ENCODE results near the gene PHF14. TPM values are rescaled to one million over a fixed set of nuclear protein-coding genes. Genes with fewer than 3 reads are reported as not detected.

PHF14 gene
- polyA plus RNA-seq, 3 donors = 4.8 to 7.4 (median 5.4) TPM

- no peaks in the 10 kb centered on the region for H3K36me3 Mint-ChIP-seq
- Histone ChIP-seq H3K9ac (ENCODE audit: insufficient read depth, low read length, poor library complexity, severe bottlenecking) (no peak overlapping the region), H3K79me2 (ENCODE audit: insufficient read depth, low read length) (no peaks in the 10 kb centered on the region), H3K4me2 (replicated peaks; ENCODE audit: extremely low read depth, low read length, poor library complexity, severe bottlenecking) (no peak overlapping the region), H3K27ac (ENCODE audit: low read depth in 1 of 2, low read length in 2 of 2) (no peak overlapping the region), H2AFZ (ENCODE audit: insufficient read depth, low read depth, low read length, poor library complexity, severe bottlenecking) (no peak overlapping the region), H3K36me3 (replicated peaks in 1 of 2; ENCODE audit: control insufficient read depth in 1 of 2, insufficient read depth in 2 of 2, low read length in 2 of 2) (no peaks in the 10 kb centered on the region), H4K20me1 (ENCODE audit: insufficient read depth, low read length) (no peaks in the 10 kb centered on the region), H3K4me1 (ENCODE audit: control insufficient read depth in 1 of 2, insufficient read depth in 2 of 2, low read length in 2 of 2) (no peaks in the 10 kb centered on the region), H3K27me3 (ENCODE audit: control insufficient read depth in 2 of 2, insufficient read depth in 2 of 2, low read length in 2 of 2) (no peaks in the 10 kb centered on the region), H3K4me3 (replicated peaks in 1 of 3; ENCODE audit: low read depth in 2 of 3, low read length in 3 of 3) (no peak overlapping the region), H3K9me3 (replicated peaks in 1 of 2; ENCODE audit: control insufficient read depth in 1 of 2, insufficient read depth in 1 of 2, low read length in 2 of 2) (no peaks in the 10 kb centered on the region)
- DNase-seq = no peak
- no peak for TF ChIP-seq CTCF (IDR thresholded peaks at IDR 0.05)
- WGBS (ENCODE audit: insufficient coverage) = 88% methylated on average over 2 of the region's 3 CpGs
- peaks cover 0 to 5% (median 0%) of the 10 kb centered on the region in 3 donors for H3K27me3 Mint-ChIP-seq (ENCODE audit: low read depth in 3 of 3)
- H3K4me3 Mint-ChIP-seq = no peak overlapping the region
- H3K27ac Mint-ChIP-seq = no peak overlapping the region
- intact Hi-C loops (cut with micrococcal nuclease) = no loop called here
- peaks cover 13% of the 10 kb centered on the region for H3K4me1 Mint-ChIP-seq
- peaks cover 0 to 2% (median 0%) of the 10 kb centered on the region in 7 donors for H3K9me3 Mint-ChIP-seq
Measured at GRCh38 chr7:11195502-11195901, 221.8 kb downstream of the PHF14 start.

GRCh38 chr7:11196143-11196542 lies 222.5 kb downstream of the PHF14 start:
- Mint-ChIP-seq H3K4me1 (peaks cover 13% of the 10 kb centered on the region), H3K4me3 (no peak overlapping the region), H3K27me3 (ENCODE audit: low read depth in 3 of 3) (peaks cover 0 to 5% (median 0%) of the 10 kb centered on the region in 3 donors), H3K27ac (no peak overlapping the region), H3K36me3 (no peaks in the 10 kb centered on the region), H3K9me3 (peaks cover 0 to 2% (median 0%) of the 10 kb centered on the region in 7 donors)
- Histone ChIP-seq H3K4me1 (ENCODE audit: control insufficient read depth in 1 of 2, insufficient read depth in 2 of 2, low read length in 2 of 2) (no peaks in the 10 kb centered on the region), H3K9me3 (replicated peaks in 1 of 2; ENCODE audit: control insufficient read depth in 1 of 2, insufficient read depth in 1 of 2, low read length in 2 of 2) (no peaks in the 10 kb centered on the region), H3K4me2 (replicated peaks; ENCODE audit: extremely low read depth, low read length, poor library complexity, severe bottlenecking) (no peak overlapping the region), H4K20me1 (ENCODE audit: insufficient read depth, low read length) (no peaks in the 10 kb centered on the region), H3K9ac (ENCODE audit: insufficient read depth, low read length, poor library complexity, severe bottlenecking) (no peak overlapping the region), H3K4me3 (replicated peaks in 1 of 3; ENCODE audit: low read depth in 2 of 3, low read length in 3 of 3) (no peak overlapping the region), H2AFZ (ENCODE audit: insufficient read depth, low read depth, low read length, poor library complexity, severe bottlenecking) (no peak overlapping the region), H3K36me3 (replicated peaks in 1 of 2; ENCODE audit: control insufficient read depth in 1 of 2, insufficient read depth in 2 of 2, low read length in 2 of 2) (no peaks in the 10 kb centered on the region), H3K27me3 (ENCODE audit: control insufficient read depth in 2 of 2, insufficient read depth in 2 of 2, low read length in 2 of 2) (no peaks in the 10 kb centered on the region), H3K79me2 (ENCODE audit: insufficient read depth, low read length) (no peaks in the 10 kb centered on the region), H3K27ac (ENCODE audit: low read depth in 1 of 2, low read length in 2 of 2) (no peak overlapping the region)
- no peak for DNase-seq
- intact Hi-C loops (cut with micrococcal nuclease) = no loop called here
- 100% methylated on average over 2 of the region's 3 CpGs for WGBS (ENCODE audit: insufficient coverage)
- TF ChIP-seq CTCF (IDR thresholded peaks at IDR 0.05) = no peak

Data from CD14-positive monocyte (primary cell).